IMR-90 (cell line): Measurements from ENCODE around the gene ITM2B. TPM values are rescaled to one million over a fixed set of nuclear protein-coding genes. Genes with fewer than 3 reads are reported as not detected.

Source experiments
- ATAC-seq: fragments of 200-7000 bp; cut with Tn5 transposase; 2 replicates; pipeline ENCODE4 v1.9.1; 2020; ENCODE audit warnings: low read depth, mild to moderate bottlenecking, moderate library complexity
- BruUV-seq: library from RNA; stranded (reverse); fragments of 400-500 nt; replicated peaks from 2 replicates; lab custom pipeline; 2021; lab: Mats Ljungman, UMichigan
- CTCF ChIA-PET: fragments of 300-600 bp; formaldehyde crosslinking; extraction: SDS; loops from one replicate; lab custom pipeline; 2021; ENCODE audit warnings: antibody characterized with exemption; lab: Yijun Ruan, JAX
- POLR2A ChIA-PET: fragments of 300-600 bp; sonication (Branson Sonifier 250); formaldehyde crosslinking; loops from one replicate; lab custom pipeline; 2022; ENCODE audit warnings: antibody characterized with exemption; ENCODE audit not compliant: unreplicated experiment; lab: Charles Lee
- DNase-seq: peaks from one replicate; pipeline ENCODE4 v3.0.0; 2013
- H2AFZ ChIP-seq: replicated peaks from 2 replicates; pipeline ENCODE3; 2013; ENCODE audit warnings: low read length, mild to moderate bottlenecking; ENCODE audit not compliant: poor library complexity
- H2AK5ac ChIP-seq: 2 replicates; pipeline ENCODE4 v1.6.1; 2013; ENCODE audit warnings: low read depth, low read length, inconsistent platforms
- H2AK9ac ChIP-seq: replicated peaks from 2 replicates; pipeline ENCODE3; 2013; ENCODE audit warnings: mild to moderate bottlenecking, low read depth, low read length, moderate library complexity; ENCODE audit not compliant: poor library complexity
- H2BK120ac ChIP-seq: 2 replicates; pipeline ENCODE4 v1.6.1; 2013; ENCODE audit warnings: low read depth, low read length, inconsistent platforms
- H2BK15ac ChIP-seq: 3 replicates; pipeline ENCODE4 v1.6.1; 2013; ENCODE audit warnings: low read depth, low read length, inconsistent platforms
- H2BK20ac ChIP-seq: 2 replicates; pipeline ENCODE4 v1.6.1; 2013; ENCODE audit warnings: low read depth, mild to moderate bottlenecking, inconsistent platforms, low read length, moderate library complexity
- H2BK5ac ChIP-seq: 2 replicates; pipeline ENCODE4 v1.6.1; 2013; ENCODE audit warnings: mild to moderate bottlenecking, low read depth, low read length, inconsistent platforms; ENCODE audit not compliant: poor library complexity, severe bottlenecking
- H3K14ac ChIP-seq: replicated peaks from 2 replicates; pipeline ENCODE4 v1.6.1; 2013; ENCODE audit warnings: low read depth, low read length, inconsistent platforms
- H3K18ac ChIP-seq: 2 replicates; pipeline ENCODE4 v1.6.1; 2013; ENCODE audit warnings: low read depth, low read length, control low read depth
- H3K23ac ChIP-seq: 2 replicates; pipeline ENCODE4 v1.6.1; 2013; ENCODE audit warnings: low read depth, low read length, inconsistent platforms
- H3K27ac ChIP-seq: 2 replicates; pipeline ENCODE4 v1.5.1; 2013; ENCODE audit warnings: mild to moderate bottlenecking, control low read depth, low read length; ENCODE audit not compliant: insufficient read depth
- H3K27me3 ChIP-seq: 2 replicates; pipeline ENCODE4 v1.6.1; 2013; ENCODE audit warnings: low read length; ENCODE audit not compliant: control insufficient read depth, insufficient read depth
- H3K36me3 ChIP-seq: 2 replicates; pipeline ENCODE4 v1.6.1; 2013; ENCODE audit warnings: low read length, mixed read lengths; ENCODE audit not compliant: control insufficient read depth, insufficient read depth
- H3K4ac ChIP-seq: 2 replicates; pipeline ENCODE4 v1.6.1; 2013; ENCODE audit warnings: low read depth, low read length, inconsistent platforms
- H3K4me1 ChIP-seq: 2 replicates; pipeline ENCODE4 v1.6.1; 2013; ENCODE audit warnings: low read length, mixed read lengths; ENCODE audit not compliant: control insufficient read depth, insufficient read depth
- H3K4me2 ChIP-seq: 2 replicates; pipeline ENCODE4 v1.6.1; 2013; ENCODE audit warnings: low read depth, mild to moderate bottlenecking, control low read depth, low read length, moderate library complexity
- H3K4me3 ChIP-seq: 2 replicates; pipeline ENCODE4 v1.5.1; 2013; ENCODE audit warnings: low read depth, mild to moderate bottlenecking, control low read depth, low read length, moderate library complexity; ENCODE audit not compliant: insufficient read depth
- H3K56ac ChIP-seq: 2 replicates; pipeline ENCODE4 v1.6.1; 2013; ENCODE audit warnings: low read length, inconsistent platforms; ENCODE audit not compliant: insufficient read depth; ENCODE audit errors: extremely low read depth
- H3K79me1 ChIP-seq, 2 experiments: 2 replicates each; pipeline ENCODE4 v1.6.1; 2013; ENCODE audit warnings: low read length in 2 of 2, inconsistent platforms in 1 of 2, low read depth in 1 of 2
- H3K9ac ChIP-seq: 2 replicates; pipeline ENCODE4 v1.6.1; 2013; ENCODE audit warnings: low read depth, low read length, control low read depth
- H3K9me1 ChIP-seq: 2 replicates; pipeline ENCODE4 v1.6.1; 2013; ENCODE audit warnings: low read length, inconsistent platforms; ENCODE audit not compliant: insufficient read depth
- H3K9me3 ChIP-seq: 2 replicates; pipeline ENCODE4 v1.6.1; 2013; ENCODE audit warnings: low read length; ENCODE audit not compliant: control insufficient read depth, insufficient read depth
- H4K20me1 ChIP-seq: 2 replicates; pipeline ENCODE4 v1.6.1; 2013; ENCODE audit warnings: low read length, inconsistent platforms; ENCODE audit not compliant: insufficient read depth
- H4K5ac ChIP-seq: 2 replicates; pipeline ENCODE4 v1.6.1; 2013; ENCODE audit warnings: mild to moderate bottlenecking, low read depth, low read length, control low read depth
- H4K8ac ChIP-seq, 2 experiments: 2 replicates each; pipeline ENCODE4 v1.6.1; 2013; ENCODE audit warnings: low read depth in 2 of 2, low read length in 2 of 2, control low read depth in 1 of 2, inconsistent platforms in 1 of 2
- H4K91ac ChIP-seq: 2 replicates; pipeline ENCODE4 v1.6.1; 2013; ENCODE audit warnings: low read depth, low read length, inconsistent platforms; ENCODE audit not compliant: insufficient read depth
- BHLHE40 ChIP-seq: fragments of 150-350 bp; IDR thresholded peaks from 2 replicates; pipeline ENCODE4 v1.6.1; 2016; ENCODE audit warnings: mild to moderate bottlenecking, low read depth, low read length
- CEBPB ChIP-seq: IDR thresholded peaks from 2 replicates; pipeline ENCODE4 v1.6.1; 2012; ENCODE audit warnings: low read depth, low read length, improper control_type of control experiment
- CHD1 ChIP-seq: IDR thresholded peaks from 2 replicates; pipeline ENCODE4 v1.6.1; 2012; ENCODE audit warnings: low read depth, low read length, improper control_type of control experiment
- CTCF ChIP-seq: conservative IDR thresholded peaks from 2 replicates; pipeline ENCODE4 v1.5.1; 2012; ENCODE audit warnings: mild to moderate bottlenecking, low read depth, low read length, improper control_type of control experiment
- ELK1 ChIP-seq: fragments of 150-350 bp; IDR thresholded peaks from 2 replicates; pipeline ENCODE4 v1.6.1; 2016; ENCODE audit warnings: low read depth, mild to moderate bottlenecking, low read length, moderate library complexity, borderline replicate concordance
- FOS ChIP-seq: fragments of 150-350 bp; IDR thresholded peaks from 2 replicates; pipeline ENCODE4 v1.6.1; 2016; ENCODE audit warnings: low read depth, low read length
- MAFK ChIP-seq: IDR thresholded peaks from 2 replicates; pipeline ENCODE4 v1.6.1; 2012; ENCODE audit warnings: low read depth, low read length, improper control_type of control experiment
- MAZ ChIP-seq: IDR thresholded peaks from 2 replicates; pipeline ENCODE4 v1.6.1; 2012; ENCODE audit warnings: low read depth, mild to moderate bottlenecking, low read length, improper control_type of control experiment, moderate library complexity, borderline replicate concordance
- MXI1 ChIP-seq: IDR thresholded peaks from 2 replicates; pipeline ENCODE4 v1.6.1; 2012; ENCODE audit warnings: low read depth, mild to moderate bottlenecking, low read length, moderate library complexity, borderline replicate concordance
- NFE2L2 ChIP-seq: fragments of 150-350 bp; IDR thresholded peaks from 2 replicates; pipeline ENCODE4 v1.6.1; 2016; ENCODE audit warnings: low read depth, mild to moderate bottlenecking, low read length
- POLR2A ChIP-seq: IDR thresholded peaks from 2 replicates; pipeline ENCODE4 v1.6.1; 2012; ENCODE audit warnings: mild to moderate bottlenecking, low read depth, low read length
- RAD21 ChIP-seq: IDR thresholded peaks from 2 replicates; pipeline ENCODE4 v1.6.1; 2012; ENCODE audit warnings: low read length, improper control_type of control experiment
- RCOR1 ChIP-seq: IDR thresholded peaks from 2 replicates; pipeline ENCODE4 v1.6.1; 2012; ENCODE audit warnings: mild to moderate bottlenecking, low read length, improper control_type of control experiment; ENCODE audit not compliant: insufficient replicate concordance
- RFX5 ChIP-seq: IDR thresholded peaks from 2 replicates; pipeline ENCODE4 v1.8.0; 2012; ENCODE audit warnings: low read depth, mild to moderate bottlenecking, low read length, moderate library complexity
- SMC3 ChIP-seq: fragments of 150-350 bp; IDR thresholded peaks from 2 replicates; pipeline ENCODE4 v1.6.1; 2016; ENCODE audit warnings: low read depth, mild to moderate bottlenecking, antibody characterized with exemption, low read length, moderate library complexity
- USF2 ChIP-seq: fragments of 150-350 bp; IDR thresholded peaks from 2 replicates; pipeline ENCODE4 v1.6.1; 2017; ENCODE audit warnings: mild to moderate bottlenecking, antibody characterized with exemption, low read length, low read depth
- WGBS, 2 experiments: methylation state at CpG; one replicate each; pipeline versions ENCODE4 v1.1.5 to v1.1.7; 2013; ENCODE audit warnings: missing lambda C conversion rate in 2 of 2; ENCODE audit not compliant: insufficient read length in 1 of 2; ENCODE audit errors: extremely low coverage in 2 of 2; 5-methylcytosine and 5-hydroxymethylcytosine counted together
- dilution Hi-C: fragments of 300-500 bp; cut with HindIII; formaldehyde crosslinking; loops from one replicate; pipeline ENCODE4 v1.14.3; 2018; ENCODE audit warnings: low sequenced_read_pairs; ENCODE audit not compliant: unreplicated experiment
- in situ Hi-C: fragments of 300-500 bp; cut with MboI; formaldehyde crosslinking; loops from 3 replicates; pipeline ENCODE4 v1.14.3; 2019; ENCODE audit warnings: low sequenced_read_pairs, inconsistent platforms, mixed read lengths
- intact Hi-C: fragments of 100-400 bp; cut with micrococcal nuclease; formaldehyde crosslinking; loops from 2 replicates; pipeline ENCODE4 v1.10.0; 2022
- polyA plus RNA-seq, 3 experiments: library from polyadenylated mRNA; depleted of rRNA; stranded (reverse); fragments of >200 nt; gene quantifications; 2 replicates each; pipeline ENCODE4 v1.2.3, GENCODE V29; 2012; ENCODE audit warnings: low replicate concordance in 1 of 3
- total RNA-seq: library from RNA; depleted of rRNA; stranded (reverse); fragments of >200 nt; gene quantifications from 2 replicates; pipeline ENCODE4 v1.2.3, GENCODE V29; 2012

Gene ITM2B
- total and polyA plus RNA-seq, 2 of the 4 experiments (the other 2 are of a cell fraction), result 51.1 to 158 TPM

- no peak overlapping the region for H3K4me3 ChIP-seq
- no peaks in the 10 kb centered on the region for H3K36me3 ChIP-seq
- no peak overlapping the region for H3K27ac ChIP-seq
- dilution Hi-C loops, result no loop called here
- no peaks in the 10 kb centered on the region for H3K9me1 ChIP-seq
- H2AFZ ChIP-seq, result no peak overlapping the region
- BruUV-seq, result no TSS peak
- no peak overlapping the region for H2BK5ac ChIP-seq
- no peak overlapping the region for H3K9ac ChIP-seq
- H2AK9ac ChIP-seq, result no peak overlapping the region
- no peak overlapping the region for H4K5ac ChIP-seq
- no peak for DNase-seq
- H2AK5ac ChIP-seq, result no peak overlapping the region
- no peak overlapping the region for H3K14ac ChIP-seq
- no CpG with 5 or more reads among the region's 2 CpGs for WGBS, 2 experiments
- no peak overlapping the region for H2BK120ac ChIP-seq
- H3K27me3 ChIP-seq, result peaks cover 9% of the 10 kb centered on the region
- no peak overlapping the region for H3K18ac ChIP-seq
- no peaks in the 10 kb centered on the region for H3K4me1 ChIP-seq
- no peak overlapping the region for H2BK15ac ChIP-seq
- intact Hi-C loops, result no loop called here
- no peaks in the 10 kb centered on the region; the same call in 1 of the 2 replicates for H3K9me3 ChIP-seq
- no peak overlapping the region for H4K91ac ChIP-seq
- TF ChIP-seq CEBPB (no peak), CHD1 (no peak), POLR2A (no peak), CTCF (no peak), NFE2L2 (no peak), RCOR1 (no peak), ELK1 (no peak), MAZ (no peak), RAD21 (no peak), USF2 (no peak), MAFK (no peak), MXI1 (no peak), FOS (no peak), BHLHE40 (no peak), RFX5 (no peak), SMC3 (no peak)
- in situ Hi-C loops, result no loop called here
- no peak overlapping the region for H3K23ac ChIP-seq
- H2BK20ac ChIP-seq, result no peak overlapping the region
- H4K20me1 ChIP-seq, result no peaks in the 10 kb centered on the region
- no peak overlapping the region for H3K4me2 ChIP-seq
- ChIA-PET POLR2A (no interaction called here), CTCF (no interaction called here)
- no peak overlapping the region for H3K4ac ChIP-seq
- H3K56ac ChIP-seq, result no peak overlapping the region
- ATAC-seq, result no peak
- no peaks in the 10 kb centered on the region for H3K79me1 ChIP-seq
- H4K8ac ChIP-seq, result no peak overlapping the region
These were observed 44.4 kb upstream of the ITM2B start for GRCh38 chr13:48188601-48189000.
